ENCODE results near the gene BANP. TPM values are rescaled to one million over a fixed set of nuclear protein-coding genes. Genes with fewer than 3 reads are reported as not detected.

Gene BANP
- total RNA-seq, 3 donors from 2014 or later (not counting 1 experiment from before 2014, with no cell fraction given), result 88.8 to 117 (median 117) TPM

DNA sequence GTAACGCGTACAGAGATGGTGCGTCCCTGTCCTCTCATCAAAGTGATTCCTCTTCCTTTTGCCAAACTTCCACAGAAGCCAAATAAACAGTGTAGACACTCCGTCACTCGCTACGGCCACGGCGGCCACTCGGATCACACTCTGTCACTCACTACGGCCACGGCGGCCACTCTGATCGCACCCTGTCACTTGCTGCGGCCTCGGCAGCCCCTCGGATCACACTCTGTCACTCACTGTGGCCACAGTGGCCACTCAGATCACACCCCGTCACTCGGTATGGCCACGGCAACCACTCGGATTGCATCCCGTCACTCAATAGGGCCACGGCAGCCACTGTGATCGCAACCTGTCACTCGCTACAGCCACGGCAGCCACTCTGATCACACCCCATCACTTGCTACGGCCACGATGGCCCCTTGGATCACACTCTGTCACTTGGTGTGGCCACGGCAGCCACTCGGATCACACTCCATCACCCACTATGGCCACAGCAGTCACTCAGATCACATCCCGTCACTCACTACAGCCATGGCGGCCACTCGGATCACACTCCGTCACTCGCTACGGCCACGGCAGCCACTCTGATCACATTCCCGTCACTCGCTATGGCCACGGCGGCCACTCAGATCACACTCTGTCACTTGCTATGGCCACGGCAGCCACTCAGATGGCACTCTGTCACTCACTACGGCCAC, 170.8 kb downstream of the BANP start:
- H3K36me3 Mint-ChIP-seq, result no peaks in the 10 kb centered on the region
- H3K27ac Mint-ChIP-seq, result no peak overlapping the region
- no peak for ATAC-seq
- TF ChIP-seq, protein P1, sequence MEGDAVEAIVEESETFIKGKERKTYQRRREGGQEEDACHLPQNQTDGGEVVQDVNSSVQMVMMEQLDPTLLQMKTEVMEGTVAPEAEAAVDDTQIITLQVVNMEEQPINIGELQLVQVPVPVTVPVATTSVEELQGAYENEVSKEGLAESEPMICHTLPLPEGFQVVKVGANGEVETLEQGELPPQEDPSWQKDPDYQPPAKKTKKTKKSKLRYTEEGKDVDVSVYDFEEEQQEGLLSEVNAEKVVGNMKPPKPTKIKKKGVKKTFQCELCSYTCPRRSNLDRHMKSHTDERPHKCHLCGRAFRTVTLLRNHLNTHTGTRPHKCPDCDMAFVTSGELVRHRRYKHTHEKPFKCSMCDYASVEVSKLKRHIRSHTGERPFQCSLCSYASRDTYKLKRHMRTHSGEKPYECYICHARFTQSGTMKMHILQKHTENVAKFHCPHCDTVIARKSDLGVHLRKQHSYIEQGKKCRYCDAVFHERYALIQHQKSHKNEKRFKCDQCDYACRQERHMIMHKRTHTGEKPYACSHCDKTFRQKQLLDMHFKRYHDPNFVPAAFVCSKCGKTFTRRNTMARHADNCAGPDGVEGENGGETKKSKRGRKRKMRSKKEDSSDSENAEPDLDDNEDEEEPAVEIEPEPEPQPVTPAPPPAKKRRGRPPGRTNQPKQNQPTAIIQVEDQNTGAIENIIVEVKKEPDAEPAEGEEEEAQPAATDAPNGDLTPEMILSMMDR (IDR thresholded peaks at IDR 0.05), result no peak
- no peak overlapping the region for H3K27ac ChIP-seq (ENCODE audit: low read length)
- H3K4me1 Mint-ChIP-seq, result no peaks in the 10 kb centered on the region
- no peak overlapping the region for H3K4me3 ChIP-seq (ENCODE audit: low read length)
- H3K4me3 Mint-ChIP-seq, result no peak overlapping the region
- WGBS (ENCODE audit: insufficient coverage), result 93% methylated on average over 42 of the region's 42 CpGs
- H3K9me3 Mint-ChIP-seq, result no peaks in the 10 kb centered on the region
- H3K9me3 ChIP-seq (ENCODE audit: control insufficient read depth, insufficient read depth, low read length), result no peaks in the 10 kb centered on the region
- H3K27me3 ChIP-seq (ENCODE audit: control insufficient read depth, insufficient read depth, low read length), result no peaks in the 10 kb centered on the region
- no peaks in the 10 kb centered on the region for H3K27me3 Mint-ChIP-seq (ENCODE audit: low read depth in 2 of 2)
- H3K36me3 ChIP-seq (ENCODE audit: control insufficient read depth, insufficient read depth, low read length), result no peaks in the 10 kb centered on the region
- intact Hi-C loops (cut with micrococcal nuclease), result no loop called here
- DNase-seq, result no peak
- H3K4me1 ChIP-seq (ENCODE audit: control insufficient read depth, insufficient read depth, low read length), result no peaks in the 10 kb centered on the region

Other genes with a start within 250 kb of the BANP start
- gene KLHDC4, start 185.4 kb upstream of the BANP start, total RNA-seq, result 100 to 1,000 TPM; 210 to 311 (median 210) TPM
- gene SLC7A5, start 81.9 kb upstream of the BANP start, total RNA-seq, result 10 to 100 TPM; 27.2 to 66.1 (median 34.2) TPM
- not detected for gene CA5A, start 14.9 kb upstream of the BANP start, total RNA-seq